Mammary epithelial cell (primary cell): ENCODE results near the gene TGM2.

Experiments
- EZH2 ChIP-seq: IDR thresholded peaks from 2 replicates; pipeline ENCODE4 v1.6.1; 2012; ENCODE audit warnings: low read length, inconsistent platforms, borderline replicate concordance
- TF ChIP-seq, protein P1 (sequence below), 2 donors: IDR thresholded peaks in 1 of 2; conservative IDR thresholded peaks in 1 of 2; 2 replicates each; pipeline ENCODE4 v1.5.1; 2011 to 2012; ENCODE audit warnings: inconsistent platforms in 2 of 2, low read length in 2 of 2, mild to moderate bottlenecking in 2 of 2, control low read depth in 1 of 2, low read depth in 1 of 2; ENCODE audit not compliant: insufficient read depth in 1 of 2; ENCODE audit errors: extremely low read depth in 1 of 2

DNA sequence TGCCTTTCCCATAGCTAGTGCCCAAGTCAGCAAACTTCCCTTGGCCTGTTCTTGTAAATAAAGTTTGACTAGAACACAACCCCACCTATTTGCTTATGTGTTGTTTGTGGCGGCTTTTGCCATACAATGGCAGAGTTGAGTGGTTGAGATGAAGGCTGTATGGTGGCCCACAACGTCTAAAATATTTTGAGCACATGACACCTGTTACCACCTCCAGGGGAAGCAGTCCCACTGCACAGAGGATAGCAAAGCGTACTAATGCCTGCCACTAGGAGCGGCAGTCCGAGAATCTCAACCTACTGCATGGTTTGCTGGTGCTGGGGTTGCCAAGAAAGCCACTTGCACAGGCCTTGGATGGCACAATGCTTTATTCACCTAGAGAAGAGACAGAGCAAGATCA lies 58.6 kb downstream of the TGM2 start:
- TF ChIP-seq, protein P1, sequence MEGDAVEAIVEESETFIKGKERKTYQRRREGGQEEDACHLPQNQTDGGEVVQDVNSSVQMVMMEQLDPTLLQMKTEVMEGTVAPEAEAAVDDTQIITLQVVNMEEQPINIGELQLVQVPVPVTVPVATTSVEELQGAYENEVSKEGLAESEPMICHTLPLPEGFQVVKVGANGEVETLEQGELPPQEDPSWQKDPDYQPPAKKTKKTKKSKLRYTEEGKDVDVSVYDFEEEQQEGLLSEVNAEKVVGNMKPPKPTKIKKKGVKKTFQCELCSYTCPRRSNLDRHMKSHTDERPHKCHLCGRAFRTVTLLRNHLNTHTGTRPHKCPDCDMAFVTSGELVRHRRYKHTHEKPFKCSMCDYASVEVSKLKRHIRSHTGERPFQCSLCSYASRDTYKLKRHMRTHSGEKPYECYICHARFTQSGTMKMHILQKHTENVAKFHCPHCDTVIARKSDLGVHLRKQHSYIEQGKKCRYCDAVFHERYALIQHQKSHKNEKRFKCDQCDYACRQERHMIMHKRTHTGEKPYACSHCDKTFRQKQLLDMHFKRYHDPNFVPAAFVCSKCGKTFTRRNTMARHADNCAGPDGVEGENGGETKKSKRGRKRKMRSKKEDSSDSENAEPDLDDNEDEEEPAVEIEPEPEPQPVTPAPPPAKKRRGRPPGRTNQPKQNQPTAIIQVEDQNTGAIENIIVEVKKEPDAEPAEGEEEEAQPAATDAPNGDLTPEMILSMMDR (conservative IDR thresholded peaks at IDR 0.05 in 1 of 2, IDR thresholded peaks at IDR 0.05 in 1 of 2; ENCODE audit: extremely low read depth in 1 of 2, insufficient read depth in 1 of 2, low read depth in 1 of 2, low read length in 2 of 2): no peak
- TF ChIP-seq EZH2: no peak
